GM19324 (cell line): Measurements from ENCODE around the gene CIITA.
"Not testable (repeated sequence)": the region's sequence is repeated elsewhere in the genome, so short reads cannot be mapped to it uniquely, and the experiment has no call there.

Experiments used
- ATAC-seq: cut with Tn5 transposase; IDR thresholded peaks from one replicate; pipeline ENCODE4 v1.9.1; 2021; ENCODE audit warnings: mild to moderate bottlenecking, moderate library complexity; ENCODE audit not compliant: unreplicated experiment, low FRiP score

The CIITA gene

DNA sequence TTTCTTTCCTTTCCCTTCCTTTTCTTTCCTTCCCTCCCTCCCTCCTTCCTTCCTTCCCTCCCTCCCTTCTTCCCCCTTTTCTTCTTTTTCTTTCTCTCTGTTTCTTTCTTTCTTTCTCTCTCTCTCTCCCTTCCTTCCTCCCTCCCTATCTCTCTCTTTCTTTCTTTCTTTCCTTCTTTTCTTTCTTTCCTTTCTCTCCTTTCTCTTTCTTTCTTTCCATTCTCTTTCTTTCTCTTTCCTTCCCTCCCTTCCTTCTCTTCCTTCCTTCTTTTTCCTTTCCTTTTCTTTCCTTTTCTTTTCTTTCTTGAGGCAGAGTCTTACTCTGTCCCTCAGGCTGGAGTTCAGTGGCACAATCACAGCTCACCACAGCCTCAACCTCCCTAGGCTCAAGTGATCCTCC, 34.3 kb downstream of the CIITA start:
- no peak for ATAC-seq

DNA sequence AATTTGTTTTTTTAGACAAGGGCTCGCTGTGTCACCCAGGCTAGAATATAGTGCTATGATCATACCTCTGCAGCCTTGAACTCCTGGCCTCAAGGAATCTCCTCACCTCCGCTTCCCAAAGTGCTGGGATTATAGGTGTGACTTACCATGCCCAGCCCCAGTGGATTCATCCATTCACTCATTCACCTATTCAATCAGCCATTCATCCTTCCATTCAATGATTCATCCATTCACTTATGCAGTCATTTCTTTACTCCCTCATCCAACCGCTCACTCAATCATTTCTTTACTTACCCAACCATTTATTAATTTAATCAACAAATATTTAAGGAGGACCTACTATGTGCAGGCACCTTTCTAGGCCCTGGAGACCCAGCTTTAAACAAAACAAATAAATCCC, 39.5 kb downstream of the CIITA start:
- ATAC-seq: no peak

DNA sequence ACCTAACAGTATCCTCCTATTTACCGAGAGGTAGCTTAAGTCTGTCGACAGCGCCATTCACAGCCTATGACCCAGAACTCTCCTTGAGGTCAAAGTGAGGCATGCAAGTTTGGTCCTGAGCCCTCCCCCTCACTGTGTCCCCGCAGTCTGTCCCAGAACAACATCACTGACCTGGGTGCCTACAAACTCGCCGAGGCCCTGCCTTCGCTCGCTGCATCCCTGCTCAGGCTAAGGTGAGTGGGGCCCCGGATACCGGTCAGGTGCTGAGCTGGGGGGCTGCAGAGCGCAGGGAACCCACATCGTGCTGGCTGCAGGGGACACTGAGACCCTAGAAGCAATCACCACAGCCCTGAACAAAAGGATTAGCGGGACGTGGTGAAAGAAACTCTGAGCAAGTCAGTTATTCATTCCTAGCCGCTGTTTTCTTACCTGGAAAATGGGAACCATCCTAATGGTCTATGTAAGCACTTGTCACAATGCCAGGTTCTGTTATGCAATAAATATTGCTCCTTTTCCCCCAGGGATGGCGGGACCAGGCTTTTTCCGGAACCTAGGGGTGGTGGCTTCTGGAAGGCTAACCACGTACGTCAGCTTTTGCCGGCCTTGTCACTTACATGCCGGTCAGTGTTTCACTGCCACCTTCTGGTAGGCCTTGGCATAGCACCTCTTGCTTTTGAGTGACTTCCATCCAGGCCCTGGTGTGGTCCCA, 41.4 kb downstream of the CIITA start:
- ATAC-seq: no peak

DNA sequence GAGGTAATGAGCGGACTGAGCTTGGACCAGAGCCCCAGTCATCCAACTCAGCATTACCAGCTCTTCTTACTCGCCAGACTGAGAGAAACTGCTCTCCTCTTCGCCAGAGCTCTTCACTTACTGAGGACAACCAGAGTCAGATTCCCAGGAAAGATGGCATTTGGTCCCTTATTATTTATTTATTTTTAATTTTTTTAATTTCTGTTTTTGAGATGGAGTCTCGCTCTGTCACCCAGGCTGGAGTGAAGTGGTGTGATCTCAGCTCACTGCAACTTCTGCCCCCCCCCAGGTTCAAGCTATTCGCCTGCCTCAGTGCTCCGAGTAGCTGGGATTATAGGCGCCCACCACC, 42.0 kb downstream of the CIITA start:
- no peak for ATAC-seq

DNA sequence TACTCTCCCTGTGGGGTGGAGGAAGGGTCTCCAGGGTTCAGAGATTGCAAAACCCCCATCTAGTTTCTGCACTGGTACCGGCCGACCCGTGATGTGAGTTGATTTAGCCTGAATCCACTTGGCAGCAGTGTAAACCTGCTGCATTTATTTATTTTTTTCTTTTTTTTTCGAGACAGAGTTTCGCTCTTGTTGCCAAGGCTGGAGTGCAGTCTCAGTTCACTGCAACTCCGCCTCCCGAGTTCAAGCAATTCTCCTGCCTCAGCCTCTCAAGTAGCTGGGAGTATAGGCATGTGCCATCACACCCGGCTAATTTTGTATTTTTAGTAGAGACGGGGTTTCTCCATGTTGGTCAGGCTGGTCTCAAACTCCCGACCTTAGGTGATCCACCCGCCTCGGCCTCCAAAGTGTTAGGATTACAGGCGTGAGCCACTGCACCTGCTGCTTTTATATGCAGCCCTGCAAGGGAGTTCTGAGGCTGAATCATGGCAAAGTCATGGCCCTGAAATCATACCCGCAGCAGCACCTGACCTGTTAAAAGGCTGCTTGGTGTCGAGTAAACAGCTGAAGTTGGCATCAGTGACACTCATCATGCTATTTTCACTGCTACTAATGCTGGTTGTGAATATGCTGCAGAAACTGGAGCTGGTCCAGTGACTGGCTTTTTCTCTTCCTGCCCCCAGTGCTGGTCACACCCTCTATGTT, 43.9 kb downstream of the CIITA start:
- no peak for ATAC-seq

DNA sequence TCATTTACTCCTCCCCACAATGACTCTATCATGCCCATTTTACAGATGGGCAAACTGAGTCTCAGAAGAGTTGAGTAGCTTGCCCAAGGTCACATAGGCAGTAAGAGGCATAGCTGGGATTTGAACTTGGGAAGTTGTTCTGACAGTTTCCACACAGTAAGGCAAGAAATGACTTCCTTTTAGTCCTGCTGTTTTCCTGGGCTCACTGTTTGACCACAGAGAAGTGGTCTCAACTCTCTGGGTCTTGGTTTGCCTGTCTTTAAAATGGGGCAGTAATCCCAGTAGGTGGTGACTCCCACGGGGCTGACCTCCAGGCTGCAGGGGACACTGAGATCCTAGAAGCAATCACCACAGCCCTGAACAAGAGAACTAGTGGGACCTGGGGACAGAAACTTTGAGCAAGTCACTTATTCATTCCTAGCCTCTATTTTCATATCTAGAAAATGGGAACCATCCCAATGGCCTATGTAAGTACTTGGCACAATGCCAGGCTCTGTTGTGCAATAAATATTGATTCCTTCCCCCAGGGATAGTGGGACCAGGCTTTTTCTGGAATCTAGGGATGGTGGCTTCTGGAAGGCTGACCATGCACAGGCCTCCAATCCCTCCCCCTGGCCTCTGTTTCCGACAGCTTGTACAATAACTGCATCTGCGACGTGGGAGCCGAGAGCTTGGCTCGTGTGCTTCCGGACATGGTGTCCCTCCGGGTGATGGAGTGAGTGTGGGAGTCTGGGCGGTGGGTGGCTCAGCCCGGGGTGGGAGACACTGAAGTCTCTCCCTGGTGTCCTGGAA, 44.7 kb downstream of the CIITA start:
- no peak for ATAC-seq

DNA sequence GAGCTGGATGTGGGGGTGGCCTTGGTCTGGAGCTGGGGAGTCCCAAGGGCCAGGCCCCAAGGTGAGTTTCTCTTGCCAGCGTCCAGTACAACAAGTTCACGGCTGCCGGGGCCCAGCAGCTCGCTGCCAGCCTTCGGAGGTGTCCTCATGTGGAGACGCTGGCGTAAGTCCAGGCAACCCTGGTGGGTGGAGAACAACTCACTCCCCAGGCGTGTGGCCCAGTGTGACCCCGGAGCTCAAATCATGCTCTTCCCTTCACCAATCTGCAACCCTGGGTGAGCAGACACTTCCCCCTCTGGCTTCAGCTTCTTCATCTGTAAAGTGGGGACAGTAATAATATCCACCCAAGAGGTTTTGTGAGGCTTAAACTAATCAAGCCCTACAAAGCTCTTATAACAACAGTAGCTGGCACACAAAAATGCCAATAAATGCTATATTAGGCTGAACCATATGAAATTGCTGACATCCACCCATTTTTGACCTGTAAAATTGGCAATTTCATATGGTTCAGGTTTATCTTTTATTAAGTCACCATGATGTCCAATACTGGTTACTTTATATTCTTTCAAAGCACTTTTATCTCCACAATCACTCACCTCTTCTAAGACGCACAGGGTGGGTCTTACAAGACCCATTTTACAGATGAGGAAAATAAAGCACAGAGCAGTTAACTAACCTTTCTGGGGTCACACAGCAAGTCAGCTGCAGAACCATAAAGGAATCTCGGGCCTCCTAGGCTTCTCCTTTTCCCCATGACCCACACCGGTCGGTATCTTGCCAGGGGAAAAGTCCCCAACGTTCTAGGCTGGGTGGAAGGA, 45.5 kb downstream of the CIITA start:
- no peak for ATAC-seq

DNA sequence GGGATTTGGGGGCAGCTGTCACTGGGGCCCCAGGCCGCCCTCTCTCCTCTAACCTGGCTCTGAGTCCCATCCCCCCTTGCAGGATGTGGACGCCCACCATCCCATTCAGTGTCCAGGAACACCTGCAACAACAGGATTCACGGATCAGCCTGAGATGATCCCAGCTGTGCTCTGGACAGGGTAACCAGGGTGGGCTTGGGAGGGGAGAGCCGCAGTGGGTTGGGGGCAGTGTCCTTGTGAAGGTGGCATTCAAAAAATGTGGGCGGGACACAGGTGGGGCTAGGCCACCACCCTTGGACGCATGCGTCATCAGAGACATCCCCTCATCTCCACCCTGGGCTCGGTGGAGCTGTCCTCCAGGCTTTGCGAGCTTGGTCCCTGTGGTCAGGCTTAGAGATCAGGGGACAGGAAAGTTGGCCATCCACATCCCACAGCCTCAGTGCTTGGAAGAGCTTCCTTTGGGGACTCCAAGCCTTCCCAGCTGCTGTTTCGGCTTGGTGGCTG, 46.2 kb downstream of the CIITA start:
- no peak for ATAC-seq

DNA sequence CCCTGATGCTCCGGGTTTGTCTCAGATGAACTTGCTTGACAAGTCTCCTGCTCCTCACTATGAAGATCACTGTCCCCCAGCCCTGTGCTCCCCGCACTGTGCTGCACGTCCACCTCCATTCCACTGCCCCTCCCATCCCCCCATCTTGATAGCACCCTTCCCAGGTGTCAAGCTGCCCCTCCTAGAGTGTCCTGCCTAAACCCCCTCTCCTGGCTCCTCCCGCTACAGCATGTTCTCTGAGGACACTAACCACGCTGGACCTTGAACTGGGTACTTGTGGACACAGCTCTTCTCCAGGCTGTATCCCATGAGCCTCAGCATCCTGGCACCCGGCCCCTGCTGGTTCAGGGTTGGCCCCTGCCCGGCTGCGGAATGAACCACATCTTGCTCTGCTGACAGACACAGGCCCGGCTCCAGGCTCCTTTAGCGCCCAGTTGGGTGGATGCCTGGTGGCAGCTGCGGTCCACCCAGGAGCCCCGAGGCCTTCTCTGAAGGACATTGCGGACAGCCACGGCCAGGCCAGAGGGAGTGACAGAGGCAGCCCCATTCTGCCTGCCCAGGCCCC, 46.7 kb downstream of the CIITA start:
- no peak for ATAC-seq

DNA sequence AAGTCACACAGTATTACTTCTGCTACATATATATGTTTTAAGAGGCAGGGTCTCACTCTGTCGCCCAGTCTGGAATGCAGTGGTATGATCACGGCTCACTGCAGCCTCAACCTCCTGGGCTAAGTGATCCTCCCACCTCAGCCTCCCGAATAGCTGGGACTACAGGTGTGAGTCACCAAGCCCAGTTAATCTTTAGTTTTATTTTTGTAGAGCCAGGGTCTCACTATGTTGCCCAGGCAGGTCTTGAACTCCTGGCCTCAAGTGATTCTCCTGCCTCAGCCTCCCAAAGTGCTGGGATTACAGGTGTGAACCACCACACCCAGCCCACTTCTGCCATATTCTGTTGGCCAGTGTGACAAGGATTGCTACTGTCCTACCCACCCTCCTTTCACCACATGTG, 48.3 kb downstream of the CIITA start:
- not testable (repeated sequence) for ATAC-seq

DNA sequence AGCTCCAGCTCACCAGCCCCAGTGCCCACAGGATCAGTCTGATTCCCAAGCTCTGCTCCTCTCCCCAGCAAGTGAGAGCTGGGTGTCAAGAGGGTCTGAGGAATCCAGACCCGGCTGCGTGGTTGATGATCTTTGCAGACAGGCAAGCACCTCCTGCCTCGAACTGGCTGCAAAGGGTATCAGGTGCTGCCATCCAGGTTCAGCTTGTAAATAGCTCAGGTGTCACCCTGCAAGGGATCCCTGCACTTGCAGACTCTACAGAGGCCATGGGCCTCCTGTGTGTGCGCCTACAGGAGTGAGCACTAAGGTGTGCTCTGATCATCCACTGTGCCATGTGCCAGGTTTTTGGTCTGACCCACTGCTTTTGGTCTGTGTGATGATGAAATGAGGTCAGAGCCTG, 49.1 kb downstream of the CIITA start:
- no peak for ATAC-seq

DNA sequence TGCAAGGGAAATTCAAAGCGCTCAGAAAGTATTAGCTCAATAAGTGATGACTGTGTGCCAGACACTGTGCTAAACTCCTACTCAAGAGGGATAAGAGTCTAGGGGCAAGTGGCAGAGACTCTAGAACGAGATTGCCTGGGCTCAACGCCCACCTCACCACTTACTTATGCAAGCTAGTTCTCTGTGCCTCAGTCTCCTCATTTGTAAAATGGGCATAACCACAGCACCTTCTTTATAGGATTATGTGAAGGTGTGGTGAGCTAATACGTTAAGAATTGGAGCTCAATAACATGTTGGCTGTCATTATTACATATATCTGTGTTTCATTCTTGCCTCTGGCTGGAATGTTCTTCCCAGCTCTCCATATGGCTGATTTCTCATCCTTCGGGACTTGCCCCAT, 49.9 kb downstream of the CIITA start:
- no peak for ATAC-seq

DNA sequence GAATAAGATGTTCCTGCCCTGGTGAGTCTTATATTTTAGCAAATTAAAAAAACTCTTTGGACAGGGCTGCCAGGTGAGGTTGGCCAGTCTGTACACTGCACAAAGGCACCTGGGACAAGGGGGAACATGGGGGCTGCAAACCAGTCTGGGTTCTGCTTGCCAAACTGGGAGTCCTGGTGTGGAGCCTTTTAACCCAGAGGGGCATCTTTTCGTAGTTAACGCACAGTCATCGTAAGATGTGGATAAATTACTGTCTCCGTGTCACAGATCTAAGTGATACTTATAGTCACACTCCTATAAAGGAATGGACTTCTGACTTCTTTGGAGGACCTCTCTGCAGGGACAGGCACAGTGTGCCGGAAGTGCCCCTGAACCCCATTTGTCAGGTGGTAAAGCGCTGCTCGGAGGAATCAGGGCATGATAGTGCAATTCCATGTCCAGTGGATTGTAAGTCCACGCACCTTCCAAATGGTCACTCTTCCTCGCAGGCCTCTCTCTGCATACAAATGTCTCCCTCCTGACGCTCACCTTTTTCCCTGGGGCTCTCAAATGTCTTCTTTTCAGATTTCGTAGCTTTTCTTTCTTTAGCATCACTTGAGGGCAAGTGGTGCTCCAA, 50.6 kb downstream of the CIITA start:
- ATAC-seq: no peak

DNA sequence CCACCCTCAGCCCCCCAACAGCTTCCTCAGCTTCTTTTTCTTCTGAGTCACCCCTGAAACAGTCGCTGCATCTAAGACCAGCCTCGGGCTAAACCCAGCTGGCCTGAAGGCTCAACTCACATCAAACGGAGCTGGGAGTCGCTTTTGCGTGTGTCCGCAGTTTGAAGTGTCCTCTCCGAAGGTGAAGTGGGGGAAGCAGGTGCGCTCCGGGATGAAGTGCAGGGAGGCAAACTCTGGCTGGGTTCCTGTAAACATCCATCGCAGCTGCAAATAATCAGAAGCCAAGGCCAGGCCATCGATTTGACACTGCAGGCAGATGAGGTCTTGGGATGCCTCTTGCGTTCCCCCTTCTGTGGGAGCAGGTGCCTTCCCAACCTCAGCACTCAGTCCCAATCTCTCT, 52.1 kb downstream of the CIITA start:
- not testable (repeated sequence) for ATAC-seq

DNA sequence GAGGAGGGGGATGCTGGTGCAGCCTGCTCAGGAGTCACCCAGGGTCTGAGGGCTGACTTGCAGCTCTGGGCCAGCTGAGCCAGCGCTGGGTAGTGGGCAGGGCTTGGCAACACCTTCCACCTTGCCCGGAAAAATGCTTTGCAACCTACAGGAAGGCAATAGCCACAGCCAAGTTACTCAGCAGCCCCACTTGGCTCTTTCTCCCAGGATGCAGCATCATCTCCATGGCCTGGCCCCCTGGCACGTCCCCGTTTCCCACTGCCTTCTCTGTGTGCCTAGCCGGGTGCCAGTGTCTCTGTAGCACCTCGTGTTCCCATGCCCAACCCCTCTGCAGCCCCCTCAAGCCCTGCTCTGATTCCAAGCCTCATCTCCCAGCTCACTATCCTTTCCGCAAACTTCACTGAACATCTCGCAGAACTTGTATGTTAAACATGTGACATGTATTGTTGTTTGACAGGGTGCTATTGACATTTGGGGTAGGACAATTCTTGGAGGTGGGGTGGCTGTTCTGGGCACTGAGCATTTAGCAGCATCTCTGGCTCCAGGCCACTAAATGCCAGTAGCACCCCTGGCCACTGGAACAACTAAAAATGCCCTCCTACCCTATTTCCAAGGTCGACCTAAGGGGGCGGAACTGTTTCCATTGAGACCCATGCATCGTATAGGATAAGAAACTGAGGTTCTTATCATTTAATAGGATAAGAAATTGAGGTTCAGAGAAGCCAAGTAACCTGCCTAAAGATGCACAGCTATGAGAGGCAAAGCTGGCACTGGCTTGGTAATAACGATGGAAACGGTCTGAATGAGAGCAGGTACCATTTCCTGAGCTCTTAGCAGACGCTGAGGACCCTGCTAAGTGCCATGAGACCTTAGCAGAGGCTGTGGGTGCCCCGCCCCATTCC, 53.1 kb downstream of the CIITA start:
- no peak for ATAC-seq

DNA sequence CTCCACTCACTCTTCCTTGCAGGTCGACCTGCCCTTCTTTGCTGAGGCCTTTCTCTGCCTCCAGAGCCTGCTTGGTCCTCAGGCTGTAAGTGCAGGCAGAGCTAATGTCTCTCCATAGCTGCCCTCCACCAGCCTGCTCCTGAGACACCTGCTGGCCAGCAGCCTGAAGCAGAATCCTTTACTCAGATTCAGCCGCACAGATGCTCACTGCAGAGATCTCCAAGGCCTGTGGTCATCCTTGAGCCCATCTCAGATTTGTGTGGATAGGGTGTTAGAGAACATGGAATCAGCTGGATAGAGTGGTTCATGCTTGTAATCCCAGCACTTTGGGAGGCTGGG, 53.7 kb downstream of the CIITA start:
- no peak for ATAC-seq

DNA sequence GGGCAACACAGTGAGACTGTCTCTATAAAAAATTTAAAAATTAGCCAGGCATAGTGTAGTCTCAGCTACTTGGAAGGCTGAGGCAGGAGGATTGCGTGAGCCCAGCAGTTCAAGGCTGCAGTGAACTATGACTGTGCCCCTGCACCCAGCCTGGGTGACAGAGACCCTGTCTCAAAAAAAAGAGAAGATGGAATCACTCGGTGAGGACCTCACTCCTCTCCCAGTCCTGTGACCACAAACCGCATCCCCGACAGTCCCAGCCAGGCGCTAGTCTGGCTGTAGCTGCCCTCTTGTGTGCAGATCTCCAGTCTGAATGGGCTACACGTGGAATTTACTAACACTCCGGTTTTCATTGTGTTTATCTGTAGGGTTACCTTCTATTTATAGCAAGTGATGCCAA, 54.1 kb downstream of the CIITA start:
- no peak for ATAC-seq

DNA sequence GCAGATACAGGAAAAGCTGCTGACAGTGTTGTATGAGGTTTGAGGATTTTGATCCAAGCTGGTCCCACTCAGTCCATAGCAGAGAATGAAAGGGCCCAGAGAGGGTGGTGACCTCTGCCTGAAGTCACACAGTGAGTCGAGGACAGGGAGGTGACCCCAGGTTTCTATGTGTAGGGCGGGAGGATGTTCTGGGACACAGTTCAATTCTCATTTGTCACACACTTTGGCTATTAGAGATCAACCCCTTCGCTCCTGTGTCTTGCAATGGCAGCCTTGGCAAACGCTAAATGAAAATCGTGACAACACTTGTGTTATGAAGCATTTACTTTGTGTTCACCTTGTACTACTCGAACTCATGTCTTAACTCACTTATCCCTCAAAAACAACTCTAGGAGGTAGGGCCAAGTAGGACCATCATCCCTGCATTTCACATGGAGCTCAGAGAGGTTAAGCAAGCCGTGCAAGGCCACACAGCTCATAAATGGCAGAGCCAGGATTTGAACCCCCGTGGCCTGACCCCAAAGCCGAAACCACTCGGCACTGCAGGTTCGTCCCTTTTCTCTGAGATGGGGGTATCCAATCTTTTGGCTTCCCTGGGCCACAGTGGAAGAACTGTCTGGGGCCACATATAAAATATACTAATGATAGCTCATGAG, 55.1 kb downstream of the CIITA start:
- no peak for ATAC-seq
